ENCODE results near the gene PDCD10. TPM values are rescaled to one million over a fixed set of nuclear protein-coding genes. Genes with fewer than 3 reads are reported as not detected.

Gene PDCD10
- total and polyA plus RNA-seq, 11 donors = 12.6 to 72.4 (median 41.1) TPM

DNA sequence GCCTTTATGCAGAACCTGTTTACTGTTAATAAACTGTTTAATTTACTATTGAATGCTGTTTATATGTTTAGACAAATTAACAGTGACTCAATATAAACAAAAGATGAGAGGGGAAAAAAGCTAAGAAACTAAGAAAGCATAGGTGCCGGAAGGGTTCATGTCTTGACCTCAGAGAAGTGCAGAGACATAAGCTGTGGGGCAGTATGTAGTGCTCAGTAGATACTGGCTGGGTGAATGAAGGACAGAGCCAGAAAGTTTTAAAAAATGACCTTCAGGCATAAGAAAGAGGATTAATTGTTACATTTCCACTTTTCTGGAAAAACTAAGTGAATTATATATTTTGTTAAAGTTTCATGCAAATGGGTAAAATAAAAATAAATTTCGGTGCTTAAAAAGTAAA, 15.0 kb upstream of the PDCD10 start:
- intact Hi-C loops (cut with DNase I) = loop anchor here in 2 of 10 donors (10.0 kb wide), 2 partner anchors 65 to 135 kb away; no protein-coding TSS in a partner anchor

DNA sequence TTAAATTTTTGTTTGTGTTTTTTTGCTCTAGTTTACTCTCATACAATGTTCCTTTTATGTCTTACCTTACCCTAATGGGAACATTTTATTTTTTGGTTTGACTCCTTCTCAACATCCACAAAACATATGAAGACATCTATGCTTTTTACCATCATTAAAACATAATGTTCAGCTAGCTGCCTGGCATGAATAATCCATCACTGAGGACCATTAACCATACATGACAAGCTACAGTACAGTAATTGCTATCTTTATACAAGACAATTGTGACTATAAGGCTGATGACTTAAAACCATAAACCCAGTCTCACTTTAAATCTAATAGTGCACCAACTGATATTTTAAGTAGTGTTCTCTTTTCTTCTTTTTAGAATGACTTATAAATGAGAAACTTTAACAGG, 14.5 kb upstream of the PDCD10 start:
- no peak for ATAC-seq
- Histone ChIP-seq H3K4me3 (no peak overlapping the region), H3K36me3 (no peaks in the 10 kb centered on the region), H3K4me1 (peaks cover 0 to 13% (median 3%) of the 10 kb centered on the region in 12 donors), H3K9me3 (no peaks in the 10 kb centered on the region), H3K27me3 (no peaks in the 10 kb centered on the region), H3K27ac (no peak overlapping the region)
- DNase-seq = no peak
- TF ChIP-seq, protein P1, sequence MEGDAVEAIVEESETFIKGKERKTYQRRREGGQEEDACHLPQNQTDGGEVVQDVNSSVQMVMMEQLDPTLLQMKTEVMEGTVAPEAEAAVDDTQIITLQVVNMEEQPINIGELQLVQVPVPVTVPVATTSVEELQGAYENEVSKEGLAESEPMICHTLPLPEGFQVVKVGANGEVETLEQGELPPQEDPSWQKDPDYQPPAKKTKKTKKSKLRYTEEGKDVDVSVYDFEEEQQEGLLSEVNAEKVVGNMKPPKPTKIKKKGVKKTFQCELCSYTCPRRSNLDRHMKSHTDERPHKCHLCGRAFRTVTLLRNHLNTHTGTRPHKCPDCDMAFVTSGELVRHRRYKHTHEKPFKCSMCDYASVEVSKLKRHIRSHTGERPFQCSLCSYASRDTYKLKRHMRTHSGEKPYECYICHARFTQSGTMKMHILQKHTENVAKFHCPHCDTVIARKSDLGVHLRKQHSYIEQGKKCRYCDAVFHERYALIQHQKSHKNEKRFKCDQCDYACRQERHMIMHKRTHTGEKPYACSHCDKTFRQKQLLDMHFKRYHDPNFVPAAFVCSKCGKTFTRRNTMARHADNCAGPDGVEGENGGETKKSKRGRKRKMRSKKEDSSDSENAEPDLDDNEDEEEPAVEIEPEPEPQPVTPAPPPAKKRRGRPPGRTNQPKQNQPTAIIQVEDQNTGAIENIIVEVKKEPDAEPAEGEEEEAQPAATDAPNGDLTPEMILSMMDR (IDR thresholded peaks at IDR 0.05) = no peak
- no peak for TF ChIP-seq POLR2A (IDR thresholded peaks at IDR 0.05)
- intact Hi-C loops (cut with DNase I) = loop anchor here in 1 of 10 donors (10.0 kb wide), 1 partner anchor 136 kb away; no protein-coding TSS in a partner anchor

More for the DNA sequence above, 15.0 kb upstream of the PDCD10 start:
- ATAC-seq = no peak
- H3K4me3 ChIP-seq = peak overlapping the region in 1 of 12 donors; percentile 8
- no peaks in the 10 kb centered on the region for H3K36me3 ChIP-seq
- DNase-seq = no peak
- TF ChIP-seq, protein P1 (IDR thresholded peaks at IDR 0.05) = no peak
- no peak for TF ChIP-seq POLR2A (IDR thresholded peaks at IDR 0.05)
- peak overlapping the region in 1 of 12 donors; percentile 11 for H3K27ac ChIP-seq
- H3K27me3 ChIP-seq = no peaks in the 10 kb centered on the region
- H3K9me3 ChIP-seq = no peaks in the 10 kb centered on the region
- 91 to 96% (median 94%) methylated on average over 2 of the region's 2 CpGs for WGBS, 4 donors
- peaks cover 0 to 13% (median 3%) of the 10 kb centered on the region in 12 donors for H3K4me1 ChIP-seq

DNA sequence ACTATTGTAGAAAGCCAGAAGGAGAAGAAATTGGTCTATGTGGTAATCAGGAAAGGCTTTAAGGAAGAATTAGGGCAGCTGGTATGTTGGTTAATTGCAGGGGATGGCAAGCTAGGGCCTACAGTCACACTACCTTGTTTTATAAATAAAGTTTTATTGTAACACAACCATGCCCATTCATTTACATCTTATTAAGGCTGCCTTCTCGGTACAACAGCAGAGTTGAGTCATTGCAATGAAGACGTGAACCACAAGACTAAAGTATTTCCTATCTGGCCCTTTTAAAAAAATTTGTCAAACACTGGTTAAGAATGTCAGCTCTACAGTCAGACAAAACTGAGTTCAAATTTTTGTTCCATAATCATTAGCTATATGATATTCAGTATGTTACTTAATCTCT, 9.1 kb upstream of the PDCD10 start:
- ATAC-seq (no peak), DNase-seq (no peak)
- H3K27ac ChIP-seq = no peak overlapping the region
- no peaks in the 10 kb centered on the region for H3K27me3 ChIP-seq
- no peaks in the 10 kb centered on the region for H3K4me1 ChIP-seq
- intact Hi-C loops (cut with DNase I) = loop anchor here in 2 of 10 donors (5.0 to 10.0 kb wide), 2 partner anchors 139 to 141 kb away; no protein-coding TSS in a partner anchor
- WGBS, 4 donors = 92 to 95% (median 92%) methylated on average over 2 of the region's 2 CpGs
- TF ChIP-seq POLR2A (IDR thresholded peaks at IDR 0.05) = no peak
- TF ChIP-seq, protein P1 (IDR thresholded peaks at IDR 0.05) = no peak
- H3K36me3 ChIP-seq = peaks cover 0 to 2% (median 0%) of the 10 kb centered on the region in 9 donors
- no peak overlapping the region for H3K4me3 ChIP-seq
- H3K9me3 ChIP-seq = no peaks in the 10 kb centered on the region

DNA sequence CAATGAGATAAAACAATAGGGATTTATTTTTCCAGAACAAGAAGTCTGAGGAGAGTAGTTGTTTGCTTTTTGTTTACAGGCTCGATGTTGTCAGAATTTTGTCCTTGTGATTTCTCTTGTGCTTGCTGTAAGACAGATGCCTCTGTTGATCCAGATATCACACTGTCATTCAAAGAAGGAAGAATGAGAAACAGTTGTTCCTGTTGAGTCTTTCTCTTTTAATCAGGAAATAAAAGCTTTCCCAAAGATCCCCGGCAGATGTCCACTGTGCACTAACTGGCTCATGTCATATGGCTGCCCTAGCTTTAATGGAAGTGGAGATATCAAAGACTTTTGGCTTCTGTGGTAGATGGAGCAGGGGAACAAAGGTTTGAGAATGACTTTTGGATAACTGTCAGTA, 7.6 kb upstream of the PDCD10 start:
- H3K36me3 ChIP-seq = peaks cover 0 to 2% (median 0%) of the 10 kb centered on the region in 9 donors
- intact Hi-C loops (cut with DNase I) = loop anchor here in 2 of 10 donors (5.0 to 10.0 kb wide), 2 partner anchors 140 to 142 kb away; no protein-coding TSS in a partner anchor
- TF ChIP-seq, protein P1 (IDR thresholded peaks at IDR 0.05) = no peak
- TF ChIP-seq POLR2A (IDR thresholded peaks at IDR 0.05) = no peak
- H3K9me3 ChIP-seq = no peaks in the 10 kb centered on the region
- ATAC-seq (no peak), DNase-seq (no peak)
- no peaks in the 10 kb centered on the region for H3K4me1 ChIP-seq
- no peak overlapping the region for H3K4me3 ChIP-seq
- 79 to 89% (median 88%) methylated on average over 2 of the region's 2 CpGs for WGBS, 4 donors
- no peaks in the 10 kb centered on the region for H3K27me3 ChIP-seq
- no peak overlapping the region for H3K27ac ChIP-seq
